B cell (primary cell): Measurements from ENCODE around the gene DYRK1A. TPM values are rescaled to one million over a fixed set of nuclear protein-coding genes. Genes with fewer than 3 reads are reported as not detected.
"Not testable (repeated sequence)": the region's sequence is repeated elsewhere in the genome, so short reads cannot be mapped to it uniquely, and the experiment has no call there.

Source experiments
- ATAC-seq: fragments of 200-7000 bp; cut with Tn5 transposase; one replicate; pipeline ENCODE4 v1.10.0; 2021; ENCODE audit warnings: low read depth, mild to moderate bottlenecking, moderate number of reproducible peaks, moderate library complexity
- CTCF ChIA-PET: fragments of 350-600 bp; sonication (Branson Sonifier 250); formaldehyde crosslinking; loops from one replicate; lab custom pipeline; 2021; ENCODE audit warnings: antibody characterized with exemption, inconsistent platforms; lab: Charles Lee
- POLR2A ChIA-PET: fragments of 350-600 bp; sonication (Branson Sonifier 250); formaldehyde crosslinking; loops from one replicate; lab custom pipeline; 2021; ENCODE audit warnings: antibody characterized with exemption; lab: Charles Lee
- DNase-seq: peaks from one replicate; pipeline ENCODE4 v3.0.0; 2013
- H2AFZ ChIP-seq: 2 replicates; pipeline ENCODE4 v1.6.1; 2012; ENCODE audit warnings: mild to moderate bottlenecking, low read depth, low read length; ENCODE audit not compliant: insufficient read depth, poor library complexity, severe bottlenecking
- H3K27ac ChIP-seq, 2 donors: 1 replicate in 1 of 2; 2 replicates in 1 of 2; pipeline ENCODE4 v1.5.1; 2012 to 2013; ENCODE audit warnings: low read length in 2 of 2, mild to moderate bottlenecking in 2 of 2, moderate library complexity in 1 of 2
- H3K27me3 ChIP-seq, 4 experiments: fragments of 200-600 bp in 1 of 4; sonication (generic) in 1 of 4; replicated peaks in 1 of 4; 1 replicate in 2 of 4; 2 replicates in 2 of 4; pipeline versions ENCODE4 v1.6.1 to v1.7.0; 2013 to 2016; ENCODE audit warnings: low read length in 3 of 4, mild to moderate bottlenecking in 2 of 4, mixed read lengths in 1 of 4, moderate library complexity in 1 of 4; ENCODE audit not compliant: insufficient read depth in 4 of 4, control insufficient read depth in 3 of 4; ENCODE audit errors: control extremely low read depth in 1 of 4
- H3K36me3 ChIP-seq, 2 experiments: replicated peaks in 1 of 2; 1 replicate in 1 of 2; 2 replicates in 1 of 2; pipeline versions ENCODE4 v1.6.1 to v1.7.1; 2013; ENCODE audit warnings: low read length in 1 of 2; ENCODE audit not compliant: insufficient read depth in 2 of 2, control insufficient read depth in 1 of 2; ENCODE audit errors: control extremely low read depth in 1 of 2, extremely low read depth in 1 of 2
- H3K4me1 ChIP-seq, 2 donors: fragments of 200-600 bp in 1 of 2; sonication (generic) in 1 of 2; 1 replicate in 1 of 2; 2 replicates in 1 of 2; pipeline versions ENCODE4 v1.5.1 to v1.6.1; 2013 to 2017; ENCODE audit warnings: low read length in 2 of 2; ENCODE audit not compliant: control insufficient read depth in 2 of 2, insufficient read depth in 2 of 2
- H3K4me2 ChIP-seq: replicated peaks from 2 replicates; pipeline ENCODE3; 2012; ENCODE audit warnings: mild to moderate bottlenecking, low read depth, low read length; ENCODE audit not compliant: poor library complexity, severe bottlenecking
- H3K4me3 ChIP-seq, 5 experiments: fragments of 200-600 bp in 1 of 5; sonication (generic) in 1 of 5; 1 replicate in 3 of 5; 2 replicates in 2 of 5; pipeline versions ENCODE4 v1.5.1 to v1.7.0; 2011 to 2016; ENCODE audit warnings: low read length in 4 of 5, mild to moderate bottlenecking in 4 of 5, low read depth in 2 of 5, control low read depth in 1 of 5, moderate library complexity in 1 of 5; ENCODE audit not compliant: insufficient read depth in 1 of 5; ENCODE audit errors: control extremely low read depth in 1 of 5, extremely low read depth in 1 of 5
- H3K79me2 ChIP-seq: fragments of 200-600 bp; sonication (generic); one replicate; pipeline ENCODE4 v1.6.0; 2016; ENCODE audit warnings: low read length; ENCODE audit not compliant: control insufficient read depth, insufficient read depth
- H3K9ac ChIP-seq: fragments of 200-600 bp; sonication (generic); 2 replicates; pipeline ENCODE4 v1.6.1; 2017; ENCODE audit warnings: mild to moderate bottlenecking, low read length, moderate library complexity
- H3K9me3 ChIP-seq, 3 donors: one replicate each; pipeline versions ENCODE4 v1.6.1 to v1.7.1; 2013; ENCODE audit warnings: low read length in 2 of 3; ENCODE audit not compliant: control insufficient read depth in 2 of 3, insufficient read depth in 1 of 3; ENCODE audit errors: control extremely low read depth in 1 of 3
- H4K20me1 ChIP-seq: 2 replicates; pipeline ENCODE4 v1.6.0; 2012; ENCODE audit warnings: mild to moderate bottlenecking, low read length; ENCODE audit not compliant: insufficient read depth, control insufficient read depth, poor library complexity, severe bottlenecking
- H3K27ac Mint-ChIP-seq: one replicate; pipeline ENCODE4 v1.8.0; 2021; ENCODE audit warnings: mixed read lengths
- H3K27me3 Mint-ChIP-seq: one replicate; pipeline ENCODE4 v1.8.0; 2021; ENCODE audit warnings: mixed read lengths
- H3K4me1 Mint-ChIP-seq: one replicate; pipeline ENCODE4 v1.8.0; 2021; ENCODE audit warnings: mixed read lengths
- H3K4me3 Mint-ChIP-seq: one replicate; pipeline ENCODE4 v1.8.0; 2021; ENCODE audit warnings: mixed read lengths
- H3K9me3 Mint-ChIP-seq: one replicate; pipeline ENCODE4 v1.8.0; 2022; ENCODE audit warnings: mixed read lengths; ENCODE audit not compliant: insufficient read depth
- CTCF ChIP-seq: fragments of 200-600 bp; IDR thresholded peaks from one replicate; pipeline ENCODE4 v1.8.0; 2022; ENCODE audit warnings: antibody characterized with exemption, mild to moderate bottlenecking
- EZH2 ChIP-seq: IDR thresholded peaks from 2 replicates; pipeline ENCODE4 v1.6.1; 2012; ENCODE audit warnings: borderline replicate concordance, low read depth, mild to moderate bottlenecking, moderate library complexity, low read length; ENCODE audit not compliant: insufficient read depth, poor library complexity, severe bottlenecking
- WGBS: methylation state at CpG from one replicate; pipeline ENCODE4 v1.1.5; 2013; ENCODE audit warnings: missing lambda C conversion rate; ENCODE audit not compliant: insufficient coverage; 5-methylcytosine and 5-hydroxymethylcytosine counted together
- intact Hi-C: fragments of 100-400 bp; cut with micrococcal nuclease; formaldehyde crosslinking; loops from one replicate; pipeline ENCODE4 v1.10.0; 2022
- polyA plus RNA-seq: library from polyadenylated mRNA; depleted of rRNA; stranded (reverse); fragments of >200 nt; gene quantifications from 2 replicates; pipeline ENCODE4 v1.2.3, GENCODE V29; 2012
- total RNA-seq, 2 donors: library from RNA; stranded (reverse); fragments of 120-200 nt in 1 of 2; gene quantifications; 1 replicate in 1 of 2; 2 replicates in 1 of 2; pipeline versions ENCODE4 v1.2.3 to v1.2.4, GENCODE V29; 2013 to 2022

Gene DYRK1A
- total and polyA plus RNA-seq, 2 donors (not counting 1 experiment from before 2014, with no cell fraction given), result 46.6 to 147 TPM

GRCh38 chr21:37521658-37522057 lies 155.1 kb downstream of the DYRK1A start:
- Mint-ChIP-seq H3K4me3 (no peak overlapping the region), H3K9me3 (no peaks in the 10 kb centered on the region), H3K27me3 (no peaks in the 10 kb centered on the region), H3K4me1 (peaks cover 2% of the 10 kb centered on the region), H3K27ac (no peak overlapping the region)
- no peak overlapping the region for H3K27ac ChIP-seq
- DNase-seq (no peak), ATAC-seq (no peak)
- no peaks in the 10 kb centered on the region for H3K79me2 ChIP-seq
- no peak overlapping the region for H3K4me2 ChIP-seq
- H3K27me3 ChIP-seq, result no peaks in the 10 kb centered on the region
- no peaks in the 10 kb centered on the region for H3K4me1 ChIP-seq
- H3K4me3 ChIP-seq, result no peak overlapping the region
- no peak overlapping the region for H2AFZ ChIP-seq
- H3K9me3 ChIP-seq, result no peaks in the 10 kb centered on the region
- TF ChIP-seq CTCF, result no peak
- no peak for TF ChIP-seq EZH2
- H3K9ac ChIP-seq, result no peak overlapping the region
- WGBS, result 94% methylated on average over 7 of the region's 7 CpGs
- H3K36me3 ChIP-seq, result peaks cover 0 to 7% of the 10 kb centered on the region in 2 experiments
- ChIA-PET POLR2A (no interaction called here), CTCF (no interaction called here)
- intact Hi-C loops, result no loop called here
- H4K20me1 ChIP-seq, result no peaks in the 10 kb centered on the region

- DNase-seq (no peak), ATAC-seq (no peak)
- H3K36me3 ChIP-seq, result no peaks in the 10 kb centered on the region
- no peak for TF ChIP-seq CTCF
- H3K4me2 ChIP-seq, result no peak overlapping the region
- WGBS, result 89% methylated on average over 7 of the region's 10 CpGs
- no peak overlapping the region for H3K27ac ChIP-seq
- H3K4me1 Mint-ChIP-seq, result peaks cover 2% of the 10 kb centered on the region
- H4K20me1 ChIP-seq, result no peaks in the 10 kb centered on the region
- no peak overlapping the region for H3K9ac ChIP-seq
- H3K4me3 Mint-ChIP-seq, result no peak overlapping the region
- intact Hi-C loops, result no loop called here
- H3K27me3 ChIP-seq, result no peaks in the 10 kb centered on the region
- POLR2A ChIA-PET, result no interaction called here
- CTCF ChIA-PET, result no interaction called here
- no peaks in the 10 kb centered on the region for H3K9me3 ChIP-seq
- H3K4me1 ChIP-seq, result no peaks in the 10 kb centered on the region
- H3K27ac Mint-ChIP-seq, result no peak overlapping the region
- no peaks in the 10 kb centered on the region for H3K9me3 Mint-ChIP-seq
- no peaks in the 10 kb centered on the region for H3K79me2 ChIP-seq
- no peak overlapping the region for H2AFZ ChIP-seq
- H3K27me3 Mint-ChIP-seq, result no peaks in the 10 kb centered on the region
- H3K4me3 ChIP-seq, result no peak overlapping the region
Measured at GRCh38 chr21:37522641-37523295, 156.2 kb downstream of the DYRK1A start.

DNA sequence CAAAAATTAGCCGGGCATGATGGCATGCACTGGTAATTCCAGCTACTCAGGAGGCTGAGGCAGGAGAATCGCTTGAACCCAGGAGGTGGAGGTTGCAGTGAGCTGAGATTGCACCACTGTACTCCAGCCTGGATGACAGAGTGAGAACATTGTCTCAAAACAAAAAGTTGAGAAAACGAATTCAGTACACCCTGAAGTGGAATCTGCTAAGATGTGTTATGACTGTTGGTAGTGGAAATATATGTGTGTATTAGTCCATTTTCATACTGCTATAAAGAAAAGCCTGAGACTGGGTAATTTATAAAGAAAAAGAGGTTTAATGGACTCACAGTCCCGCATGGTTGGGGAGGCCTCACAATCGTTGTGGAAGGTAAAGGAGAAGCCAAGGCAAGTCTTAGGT lies 158.4 kb downstream of the DYRK1A start:
- H3K4me1 ChIP-seq, H3K4me3 ChIP-seq, H3K79me2 ChIP-seq, H3K27ac ChIP-seq, H3K27me3 Mint-ChIP-seq, CTCF ChIA-PET, H3K4me2 ChIP-seq, H2AFZ ChIP-seq, H3K9ac ChIP-seq, H4K20me1 ChIP-seq, POLR2A ChIA-PET, H3K9me3 Mint-ChIP-seq, DNase-seq, H3K27ac Mint-ChIP-seq, H3K27me3 ChIP-seq, H3K4me3 Mint-ChIP-seq, H3K36me3 ChIP-seq, intact Hi-C loops, ATAC-seq, H3K4me1 Mint-ChIP-seq, H3K9me3 ChIP-seq: not testable (repeated sequence)
- 92% methylated on average over 5 of the region's 5 CpGs for WGBS
